ENCODE measurements around the gene CTNS. TPM values are rescaled to one million over a fixed set of nuclear protein-coding genes. Genes with fewer than 3 reads are reported as not detected.

CTNS gene
- total RNA-seq, 2 experiments from 2014 or later, result 10.3 TPM

- H3K9me3 Mint-ChIP-seq, result no peaks in the 10 kb centered on the region
- peak; percentile 20 for DNase-seq
- peaks cover 7% of the 10 kb centered on the region for H3K36me3 Mint-ChIP-seq (ENCODE audit: low read depth)
- ChIA-PET POLR2A (interaction anchor here (0.5 kb wide), 1 partner anchor 77 kb away, joined by 3 read pairs; no protein-coding TSS in a partner anchor), CTCF (interaction anchor here (0.7 to 1.4 kb wide), 7 partner anchors 11 to 211 kb away, joined by 3 to 9 read pairs (median 4); no protein-coding TSS in a partner anchor)
- H3K4me1 Mint-ChIP-seq, result peaks cover 47% of the 10 kb centered on the region
- H3K27me3 Mint-ChIP-seq, result no peaks in the 10 kb centered on the region
- peak overlapping the region; percentile 89 for H3K4me3 Mint-ChIP-seq
- peak overlapping the region; percentile 79 for H3K27ac Mint-ChIP-seq
These were observed 946 bp upstream of the CTNS start for GRCh38 chr17:3635474-3636153.

GRCh38 chr17:3636908-3637373 lies 381 bp downstream of the CTNS start:
- DNase-seq, result peak; percentile 23
- Mint-ChIP-seq H3K4me3 (peak overlapping the region; percentile 89), H3K27me3 (no peaks in the 10 kb centered on the region), H3K36me3 (ENCODE audit: low read depth) (peaks cover 7% of the 10 kb centered on the region), H3K9me3 (no peaks in the 10 kb centered on the region), H3K27ac (peak overlapping the region; percentile 72), H3K4me1 (peaks cover 56% of the 10 kb centered on the region)
- ChIA-PET CTCF (interaction anchor here (0.6 to 2.4 kb wide), 7 partner anchors 9 to 101 kb away, joined by 3 to 10 read pairs (median 4); no protein-coding TSS in a partner anchor), POLR2A (interaction anchor here (1.0 kb wide), 1 partner anchor 823 kb away, joined by 3 read pairs; no protein-coding TSS in a partner anchor)

GRCh38 chr17:3639981-3640596 lies 3.5 kb downstream of the CTNS start:
- POLR2A ChIA-PET, result interaction anchor here (0.7 kb wide), 1 partner anchor 62 kb away, joined by 3 read pairs; no protein-coding TSS in a partner anchor
- peaks cover 8% of the 10 kb centered on the region for H3K36me3 Mint-ChIP-seq (ENCODE audit: low read depth)
- no peaks in the 10 kb centered on the region for H3K27me3 Mint-ChIP-seq
- H3K4me3 Mint-ChIP-seq, result peak overlapping the region; percentile 31
- no peaks in the 10 kb centered on the region for H3K9me3 Mint-ChIP-seq
- DNase-seq, result no peak
- H3K4me1 Mint-ChIP-seq, result peaks cover 51% of the 10 kb centered on the region
- H3K27ac Mint-ChIP-seq, result peak overlapping the region; percentile 80
- CTCF ChIA-PET, result interaction anchor here (1.0 to 1.4 kb wide), 4 partner anchors 15 to 98 kb away, joined by 3 to 5 read pairs (median 4); no protein-coding TSS in a partner anchor

GRCh38 chr17:3641014-3641413 lies 4.5 kb downstream of the CTNS start:
- Mint-ChIP-seq H3K4me1 (peaks cover 49% of the 10 kb centered on the region), H3K36me3 (ENCODE audit: low read depth) (peaks cover 8% of the 10 kb centered on the region), H3K9me3 (no peaks in the 10 kb centered on the region), H3K27me3 (no peaks in the 10 kb centered on the region), H3K27ac (peak overlapping the region; percentile 19), H3K4me3 (no peak overlapping the region)
- ChIA-PET POLR2A (no interaction called here), CTCF (interaction anchor here (1.0 to 1.4 kb wide), 3 partner anchors 14 to 97 kb away, joined by 3 to 5 read pairs (median 4); no protein-coding TSS in a partner anchor)
- no peak for DNase-seq

GRCh38 chr17:3641717-3642486 lies 5.3 kb downstream of the CTNS start:
- no peaks in the 10 kb centered on the region for H3K9me3 Mint-ChIP-seq
- ChIA-PET POLR2A (no interaction called here), CTCF (no interaction called here)
- H3K4me3 Mint-ChIP-seq, result no peak overlapping the region
- H3K27ac Mint-ChIP-seq, result no peak overlapping the region
- peaks cover 49% of the 10 kb centered on the region for H3K4me1 Mint-ChIP-seq
- peaks cover 8% of the 10 kb centered on the region for H3K36me3 Mint-ChIP-seq (ENCODE audit: low read depth)
- H3K27me3 Mint-ChIP-seq, result no peaks in the 10 kb centered on the region
- DNase-seq, result no peak

- Mint-ChIP-seq H3K27me3 (no peaks in the 10 kb centered on the region), H3K4me1 (peaks cover 35% of the 10 kb centered on the region), H3K9me3 (no peaks in the 10 kb centered on the region), H3K36me3 (ENCODE audit: low read depth) (peaks cover 10% of the 10 kb centered on the region), H3K4me3 (no peak overlapping the region), H3K27ac (no peak overlapping the region)
- no peak for DNase-seq
- ChIA-PET CTCF (interaction anchor here (1.0 to 2.4 kb wide), 2 partner anchors 23 to 595 kb away, joined by 4 read pairs; no protein-coding TSS in a partner anchor), POLR2A (no interaction called here)
These were observed 7.4 kb downstream of the CTNS start for GRCh38 chr17:3643889-3644349.

- Mint-ChIP-seq H3K27me3 (no peaks in the 10 kb centered on the region), H3K36me3 (ENCODE audit: low read depth) (peaks cover 7% of the 10 kb centered on the region), H3K4me1 (peaks cover 22% of the 10 kb centered on the region), H3K27ac (no peak overlapping the region), H3K4me3 (no peak overlapping the region), H3K9me3 (no peaks in the 10 kb centered on the region)
- POLR2A ChIA-PET, result no interaction called here
- CTCF ChIA-PET, result interaction anchor here (0.6 to 2.4 kb wide), 3 partner anchors 21 to 1683 kb away, joined by 3 to 4 read pairs (median 3); no protein-coding TSS in a partner anchor
- no peak for DNase-seq
These were observed 8.8 kb downstream of the CTNS start for GRCh38 chr17:3645310-3645709.

GRCh38 chr17:3647251-3647650 lies 10.7 kb downstream of the CTNS start:
- H3K9me3 Mint-ChIP-seq, result no peaks in the 10 kb centered on the region
- no peak overlapping the region for H3K27ac Mint-ChIP-seq
- ChIA-PET CTCF (interaction anchor here (0.6 to 2.1 kb wide), 5 partner anchors 9 to 598 kb away, joined by 3 to 10 read pairs (median 4); partner anchors contain the start of genes CTNS and SHPK), POLR2A (no interaction called here)
- no peak for DNase-seq
- H3K4me3 Mint-ChIP-seq, result no peak overlapping the region
- H3K27me3 Mint-ChIP-seq, result no peaks in the 10 kb centered on the region
- peaks cover 5% of the 10 kb centered on the region for H3K36me3 Mint-ChIP-seq (ENCODE audit: low read depth)
- H3K4me1 Mint-ChIP-seq, result peaks cover 7% of the 10 kb centered on the region

- DNase-seq, result peak; percentile 69
- POLR2A ChIA-PET, result interaction anchor here (0.6 kb wide), 1 partner anchor 42 kb away, joined by 4 read pairs; no protein-coding TSS in a partner anchor
- Mint-ChIP-seq H3K4me1 (peaks cover 4% of the 10 kb centered on the region), H3K9me3 (no peaks in the 10 kb centered on the region), H3K27me3 (no peaks in the 10 kb centered on the region), H3K36me3 (ENCODE audit: low read depth) (peaks cover 2% of the 10 kb centered on the region), H3K27ac (no peak overlapping the region), H3K4me3 (no peak overlapping the region)
- CTCF ChIA-PET, result interaction anchor here (0.6 to 2.1 kb wide), 5 partner anchors 10 to 599 kb away, joined by 3 to 10 read pairs (median 4); partner anchors contain the start of genes CTNS and SHPK
These were observed 11.4 kb downstream of the CTNS start for GRCh38 chr17:3647769-3648555.

GRCh38 chr17:3655766-3656165 lies 19.2 kb downstream of the CTNS start:
- Mint-ChIP-seq H3K9me3 (no peaks in the 10 kb centered on the region), H3K36me3 (ENCODE audit: low read depth) (no peaks in the 10 kb centered on the region), H3K4me3 (no peak overlapping the region), H3K27ac (no peak overlapping the region), H3K4me1 (no peaks in the 10 kb centered on the region), H3K27me3 (no peaks in the 10 kb centered on the region)
- ChIA-PET POLR2A (no interaction called here), CTCF (interaction anchor here (1.1 kb wide), 1 partner anchor 16 kb away, joined by 4 read pairs; no protein-coding TSS in a partner anchor)
- DNase-seq, result no peak

GRCh38 chr17:3656353-3656752 lies 19.8 kb downstream of the CTNS start:
- Mint-ChIP-seq H3K4me1 (no peaks in the 10 kb centered on the region), H3K9me3 (no peaks in the 10 kb centered on the region), H3K27ac (no peak overlapping the region), H3K4me3 (no peak overlapping the region), H3K27me3 (no peaks in the 10 kb centered on the region), H3K36me3 (ENCODE audit: low read depth) (no peaks in the 10 kb centered on the region)
- ChIA-PET CTCF (interaction anchor here (0.5 kb wide), 1 partner anchor 1122 kb away, joined by 3 read pairs; no protein-coding TSS in a partner anchor), POLR2A (no interaction called here)
- no peak for DNase-seq

Data from activated CD4-positive, alpha-beta T cell treated with anti-CD3 and anti-CD28 coated beads, Interleukin-2, amount 10 ng/mL, durations not matched to agents 7 days and 5 days (primary cell).